Head of caudate nucleus (tissue), 42 donors: ENCODE results near the gene KCNAB1.

ENCODE experiments used
- DNase-seq, 42 donors: peaks; one replicate each; pipeline versions ENCODE4 v3.0.0 to v3.0.0-alpha.2; 2020 to 2021; ENCODE audit warnings: mixed read lengths in 7 of 42
- intact Hi-C: fragments of 100-400 bp; cut with DNase I; formaldehyde crosslinking; loops from one replicate; pipeline ENCODE4 v1.15.0; 2022

Gene KCNAB1

GRCh38 chr3:156445117-156446090 is 325.0 kb downstream of the KCNAB1 start:
- DNase-seq = no peak
- intact Hi-C loops = no loop called here

- intact Hi-C loops = no loop called here
- DNase-seq = no peak
Measured at GRCh38 chr3:156448300-156448699, 327.9 kb downstream of the KCNAB1 start.

GRCh38 chr3:156449710-156450574 is 329.6 kb downstream of the KCNAB1 start:
- DNase-seq = peak in 5 of 42 donors; percentile 20 to 60 (median 36)
- intact Hi-C loops = no loop called here

GRCh38 chr3:156455839-156456238 is 335.5 kb downstream of the KCNAB1 start:
- intact Hi-C loops = no loop called here
- peak in 1 of 42 donors; percentile 45 for DNase-seq

- intact Hi-C loops = no loop called here
- peak; percentile 47 to 94 (median 77) for DNase-seq
Measured at GRCh38 chr3:156456771-156457224, 336.4 kb downstream of the KCNAB1 start.

GRCh38 chr3:156459434-156459833 is 339.1 kb downstream of the KCNAB1 start:
- intact Hi-C loops = no loop called here
- DNase-seq = peak in 41 of 42 donors; percentile 34 to 86 (median 68)

GRCh38 chr3:156460206-156460611 is 339.8 kb downstream of the KCNAB1 start:
- DNase-seq = no peak
- intact Hi-C loops = no loop called here

- DNase-seq = peak in 1 of 42 donors; percentile 45
- intact Hi-C loops = no loop called here
Measured at GRCh38 chr3:156461889-156462288, 341.5 kb downstream of the KCNAB1 start.

GRCh38 chr3:156463123-156463522 is 342.7 kb downstream of the KCNAB1 start:
- intact Hi-C loops = no loop called here
- DNase-seq = no peak

GRCh38 chr3:156465194-156465593 is 344.8 kb downstream of the KCNAB1 start:
- intact Hi-C loops = no loop called here
- no peak for DNase-seq

GRCh38 chr3:156469456-156469855 is 349.1 kb downstream of the KCNAB1 start:
- intact Hi-C loops = no loop called here

GRCh38 chr3:156471431-156471830 is 351.1 kb downstream of the KCNAB1 start:
- no peak for DNase-seq
- intact Hi-C loops = no loop called here

More at GRCh38 chr3:156469456-156469855, 349.1 kb downstream of the KCNAB1 start:
- DNase-seq = no peak

GRCh38 chr3:156472150-156472549 is 351.8 kb downstream of the KCNAB1 start:
- DNase-seq = no peak
- intact Hi-C loops = no loop called here

- DNase-seq = no peak
- intact Hi-C loops = no loop called here
Measured at GRCh38 chr3:156472684-156473083, 352.3 kb downstream of the KCNAB1 start.

- intact Hi-C loops = no loop called here
- DNase-seq = no peak
Measured at GRCh38 chr3:156473341-156473740, 353.0 kb downstream of the KCNAB1 start.

GRCh38 chr3:156474560-156475389 is 354.4 kb downstream of the KCNAB1 start:
- DNase-seq = peak in 28 of 42 donors; percentile 14 to 61 (median 36)
- intact Hi-C loops = no loop called here

- intact Hi-C loops = no loop called here
- DNase-seq = no peak
Measured at GRCh38 chr3:156477323-156477722, 356.9 kb downstream of the KCNAB1 start.

- DNase-seq = no peak
- intact Hi-C loops = no loop called here
Measured at GRCh38 chr3:156478891-156479290, 358.5 kb downstream of the KCNAB1 start.

- intact Hi-C loops = no loop called here
- no peak for DNase-seq
Measured at GRCh38 chr3:156479604-156480003, 359.2 kb downstream of the KCNAB1 start.
